ENCODE results near the gene NLRP8.

DNA sequence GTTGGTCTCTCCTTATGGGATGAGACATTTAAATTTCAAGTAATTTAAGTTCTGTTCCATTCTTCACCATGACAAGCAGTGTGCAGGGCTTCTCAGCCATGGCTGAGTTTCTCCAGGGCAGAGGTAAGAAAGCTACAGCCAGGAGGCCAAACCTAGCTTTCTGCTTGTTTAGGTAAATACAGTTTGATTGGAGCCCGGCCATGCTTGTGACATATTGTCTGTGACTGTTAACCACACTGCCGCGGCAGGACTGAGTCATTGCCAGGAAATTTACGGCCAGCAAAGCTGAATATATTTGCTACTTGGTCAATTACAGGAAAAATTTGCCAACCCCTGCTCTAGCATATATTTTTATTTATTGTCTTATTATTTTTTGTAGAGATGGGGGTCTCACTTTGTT is 10.7 kb downstream of the NLRP8 start:
- TF ChIP-seq POLR2A (IDR thresholded peaks at IDR 0.05) (no peak), CTCF (IDR thresholded peaks at IDR 0.05) (no peak), EP300 (IDR thresholded peaks at IDR 0.05) (no peak)
